Hepatocyte (in vitro differentiated cells): ENCODE results near the gene TOGARAM2.

Experiments used
- EZH2 ChIP-seq: fragments of 200-600 bp; sonication (generic); IDR thresholded peaks from 2 replicates; pipeline ENCODE4 v1.6.1; 2016; ENCODE audit warnings: antibody characterized with exemption, mild to moderate bottlenecking, borderline replicate concordance
- TF ChIP-seq, protein P1 (sequence below): fragments of 200-600 bp; sonication (generic); IDR thresholded peaks from 2 replicates; pipeline ENCODE4 v1.5.1; 2016; ENCODE audit warnings: antibody characterized with exemption, mild to moderate bottlenecking; ENCODE audit not compliant: poor library complexity

- TF ChIP-seq, protein P1, sequence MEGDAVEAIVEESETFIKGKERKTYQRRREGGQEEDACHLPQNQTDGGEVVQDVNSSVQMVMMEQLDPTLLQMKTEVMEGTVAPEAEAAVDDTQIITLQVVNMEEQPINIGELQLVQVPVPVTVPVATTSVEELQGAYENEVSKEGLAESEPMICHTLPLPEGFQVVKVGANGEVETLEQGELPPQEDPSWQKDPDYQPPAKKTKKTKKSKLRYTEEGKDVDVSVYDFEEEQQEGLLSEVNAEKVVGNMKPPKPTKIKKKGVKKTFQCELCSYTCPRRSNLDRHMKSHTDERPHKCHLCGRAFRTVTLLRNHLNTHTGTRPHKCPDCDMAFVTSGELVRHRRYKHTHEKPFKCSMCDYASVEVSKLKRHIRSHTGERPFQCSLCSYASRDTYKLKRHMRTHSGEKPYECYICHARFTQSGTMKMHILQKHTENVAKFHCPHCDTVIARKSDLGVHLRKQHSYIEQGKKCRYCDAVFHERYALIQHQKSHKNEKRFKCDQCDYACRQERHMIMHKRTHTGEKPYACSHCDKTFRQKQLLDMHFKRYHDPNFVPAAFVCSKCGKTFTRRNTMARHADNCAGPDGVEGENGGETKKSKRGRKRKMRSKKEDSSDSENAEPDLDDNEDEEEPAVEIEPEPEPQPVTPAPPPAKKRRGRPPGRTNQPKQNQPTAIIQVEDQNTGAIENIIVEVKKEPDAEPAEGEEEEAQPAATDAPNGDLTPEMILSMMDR: no peak
- no peak for TF ChIP-seq EZH2
Observed at GRCh38 chr2:28972778-28973335, 8.2 kb upstream of the TOGARAM2 start.
